Activated CD4-positive, alpha-beta T cell treated with anti-CD3 and anti-CD28 coated beads, Interleukin-2, amount 50 U/mL, for 16 hours (primary cell): Measurements from ENCODE around the gene CTPS2.
A peak's percentile ranks its signal among the peaks of the same experiment; 100 is the strongest.
"Not testable (repeated sequence)": the region's sequence is repeated elsewhere in the genome, so short reads cannot be mapped to it uniquely, and the experiment has no call there.

Experiments used
- DNase-seq: peaks from one replicate; pipeline ENCODE4 v3.0.0-alpha.2; 2020

Gene CTPS2

GRCh38 chrX:16651391-16652024 lies 61.0 kb downstream of the CTPS2 start:
- no peak for DNase-seq

GRCh38 chrX:16649858-16650257 lies 62.6 kb downstream of the CTPS2 start, which contains the start of gene S100G:
Gene S100G, plus strand, starts transcription at chrX:16650158. Its CDS starts 849 bp downstream, at chrX:16651007.
- DNase-seq, result no peak

DNA sequence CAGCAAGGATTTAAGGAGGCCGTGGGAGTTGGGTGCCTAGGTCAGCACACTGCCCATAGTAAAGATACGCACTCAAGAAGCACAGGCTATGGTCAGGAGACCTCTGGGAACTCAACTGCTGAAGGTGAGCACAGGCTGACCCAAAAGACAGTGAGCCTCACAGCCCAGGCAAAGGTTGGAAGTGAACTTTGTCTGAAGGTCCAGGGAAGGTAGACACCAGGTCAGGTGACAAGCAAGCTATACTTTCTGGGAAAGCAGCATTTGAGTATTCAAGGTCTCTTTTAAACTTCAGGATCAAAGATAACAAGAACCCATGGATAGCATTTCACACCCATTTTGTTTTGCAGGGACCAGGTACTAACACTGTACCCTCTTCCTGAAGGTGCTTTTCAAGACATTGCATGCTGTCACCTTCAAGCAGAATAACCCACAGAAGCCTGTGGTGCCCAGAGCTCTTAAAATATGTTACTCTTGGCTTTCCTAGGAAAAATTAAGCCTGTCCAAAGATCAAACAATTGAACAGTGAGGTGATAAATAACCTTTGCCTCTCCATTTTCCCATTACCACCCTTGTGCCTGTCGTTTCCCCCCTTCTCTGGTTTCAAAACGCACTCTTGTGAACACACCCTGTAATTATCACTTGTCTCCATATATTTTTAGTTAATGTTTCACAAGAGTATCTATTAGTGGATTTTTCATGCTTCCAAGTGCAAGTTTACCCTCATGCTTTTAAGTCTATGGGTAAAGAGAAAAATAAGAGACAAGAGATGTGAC lies 65.9 kb downstream of the CTPS2 start:
- no peak for DNase-seq

GRCh38 chrX:16643176-16643575 lies 69.3 kb downstream of the CTPS2 start:
- no peak for DNase-seq

GRCh38 chrX:16640823-16641222 lies 71.6 kb downstream of the CTPS2 start:
- no peak for DNase-seq

- no peak for DNase-seq
Observed at GRCh38 chrX:16639966-16640365, 72.5 kb downstream of the CTPS2 start.

GRCh38 chrX:16638533-16638932 lies 73.9 kb downstream of the CTPS2 start:
- DNase-seq, result no peak

- no peak for DNase-seq
Observed at GRCh38 chrX:16635596-16635995, 76.9 kb downstream of the CTPS2 start.

DNA sequence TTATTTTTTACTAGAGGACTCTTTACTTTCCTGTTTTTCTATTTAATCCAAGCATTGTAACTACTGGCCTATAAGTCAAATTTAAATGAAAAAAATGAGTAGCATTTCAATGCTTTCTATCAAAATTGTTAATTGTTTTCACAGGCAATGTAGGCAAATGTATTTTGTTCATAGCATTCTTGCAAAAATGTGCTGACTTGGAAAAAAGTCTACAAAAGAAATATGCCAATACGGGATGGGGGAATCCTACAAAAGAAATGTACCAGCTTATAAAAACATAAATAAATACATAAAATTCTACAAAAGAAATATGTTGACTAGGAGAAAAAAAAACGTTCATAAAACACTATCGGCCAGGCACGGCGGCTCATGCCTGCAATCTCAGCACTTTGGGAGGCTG lies 77.4 kb downstream of the CTPS2 start:
- no peak for DNase-seq

GRCh38 chrX:16633754-16634153 lies 78.7 kb downstream of the CTPS2 start:
- no peak for DNase-seq

- no peak for DNase-seq
Observed at GRCh38 chrX:16629909-16630308, 82.6 kb downstream of the CTPS2 start.

- no peak for DNase-seq
Observed at GRCh38 chrX:16628946-16629595, 83.4 kb downstream of the CTPS2 start.

DNA sequence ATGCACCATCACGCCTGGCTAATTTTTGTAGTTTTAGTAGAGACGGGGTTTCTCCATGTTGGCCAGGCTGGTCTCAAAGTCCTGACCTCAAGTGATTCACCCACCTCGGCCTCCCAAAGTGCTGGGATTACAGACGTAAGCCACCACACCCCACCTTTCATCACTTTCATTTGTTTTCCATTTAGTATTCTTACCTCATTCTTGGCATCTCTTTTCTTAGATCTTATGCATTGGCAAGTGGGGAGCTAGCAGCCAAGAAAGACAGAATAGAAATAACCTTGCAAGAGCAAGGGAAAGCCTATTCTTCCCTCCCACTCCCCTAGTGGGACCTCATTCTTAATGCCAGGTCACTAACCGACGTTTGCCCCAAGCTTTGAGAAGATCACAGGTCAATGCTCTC lies 84.0 kb downstream of the CTPS2 start:
- DNase-seq, result not testable (repeated sequence)

GRCh38 chrX:16619024-16619423 lies 93.4 kb downstream of the CTPS2 start:
- no peak for DNase-seq

GRCh38 chrX:16618422-16618821 lies 94.0 kb downstream of the CTPS2 start:
- DNase-seq, result no peak

DNA sequence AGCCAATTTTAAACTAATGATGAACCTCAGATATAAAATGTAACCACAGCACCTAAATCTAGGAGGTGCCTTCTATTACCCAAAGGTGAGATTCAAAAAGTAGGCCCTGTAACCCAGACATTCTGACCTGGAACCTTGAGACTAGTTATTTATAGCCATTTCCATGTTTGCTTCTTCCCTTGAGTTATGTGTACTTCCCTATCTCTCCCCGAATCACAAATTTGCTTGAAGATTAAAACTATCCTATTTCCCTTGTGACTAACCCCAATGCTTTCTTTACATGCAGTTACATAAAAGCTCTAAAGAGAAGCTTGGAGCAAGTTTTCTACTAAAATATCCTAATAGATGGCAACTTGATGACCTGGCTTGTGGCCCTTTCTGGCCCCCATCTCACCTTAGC lies 95.1 kb downstream of the CTPS2 start:
- no peak for DNase-seq

GRCh38 chrX:16612257-16612897 lies 100.1 kb downstream of the CTPS2 start:
- no peak for DNase-seq

- DNase-seq, result not testable (repeated sequence)
Observed at GRCh38 chrX:16610654-16611053, 101.8 kb downstream of the CTPS2 start.

DNA sequence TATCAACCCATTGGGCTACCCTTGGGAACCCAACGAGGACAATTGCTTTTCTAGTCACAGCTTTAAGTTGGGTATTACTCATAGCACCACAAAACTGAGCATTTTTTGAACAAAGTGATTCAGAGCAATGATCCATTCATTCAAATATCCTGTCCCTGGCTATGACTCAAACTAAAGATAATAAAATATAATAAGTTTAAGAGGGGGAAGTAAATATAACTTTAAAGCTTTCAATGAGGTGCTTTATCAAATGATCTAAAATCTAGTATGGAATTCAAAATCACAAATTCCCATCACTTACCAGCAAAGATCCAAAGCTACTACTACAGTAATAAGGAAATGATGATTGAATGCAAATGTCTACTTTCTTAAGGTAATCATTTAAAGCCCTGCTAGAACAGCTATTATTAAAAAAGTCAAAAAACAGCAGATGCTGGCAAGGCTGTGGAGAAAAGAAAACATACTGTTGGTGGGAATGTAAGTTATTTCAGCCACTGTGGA lies 102.3 kb downstream of the CTPS2 start:
- DNase-seq, result no peak

GRCh38 chrX:16606142-16606720 lies 106.2 kb downstream of the CTPS2 start:
- no peak for DNase-seq

DNA sequence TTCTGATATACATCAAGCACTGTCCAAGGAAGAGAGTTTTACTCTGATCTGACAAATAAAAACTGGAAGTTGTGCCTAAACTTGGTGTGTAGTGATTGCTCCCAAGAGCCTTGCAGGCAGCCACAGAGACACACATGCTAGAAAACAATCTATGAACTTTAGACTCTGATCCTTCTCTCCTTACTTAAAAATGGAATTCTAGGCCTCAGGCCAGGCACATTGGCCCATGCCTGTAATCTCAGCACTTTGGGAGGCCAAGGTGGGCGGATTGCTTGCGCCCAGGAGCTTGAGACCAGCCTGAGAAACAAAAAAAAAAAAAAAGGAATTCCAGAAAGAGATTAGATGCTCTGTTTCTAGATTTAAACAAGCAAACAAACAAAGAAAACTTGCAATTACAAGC lies 108.1 kb downstream of the CTPS2 start:
- no peak for DNase-seq

DNA sequence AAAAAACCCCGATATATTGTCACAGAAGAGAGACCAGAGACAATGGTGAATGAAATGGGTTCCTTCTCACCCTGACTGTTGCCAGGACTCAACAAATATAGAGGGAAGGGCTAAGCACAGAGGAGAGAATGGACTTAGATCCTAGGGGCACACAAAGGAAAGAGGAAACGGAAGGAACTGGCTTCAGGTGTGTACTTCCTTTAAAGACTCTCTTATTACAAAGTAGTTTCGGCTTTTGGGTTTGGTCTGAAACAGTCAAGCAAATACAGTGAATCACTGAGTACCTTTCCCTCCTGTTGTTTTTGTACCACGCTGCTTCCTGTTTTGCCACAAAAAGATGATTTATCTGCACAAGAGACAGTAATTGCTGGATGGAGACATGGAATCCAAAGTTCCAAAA lies 108.6 kb downstream of the CTPS2 start:
- peak; percentile 18 for DNase-seq

GRCh38 chrX:16603235-16603634 lies 109.2 kb downstream of the CTPS2 start:
- not testable (repeated sequence) for DNase-seq
